Thyroid gland (tissue), 4 donors: Measurements from ENCODE around the gene GRSF1.

Experiments used
- CTCF ChIP-seq, 6 experiments: fragments of 200-600 bp in 3 of 6; fragments of 450-650 bp in 3 of 6; sonication (generic) in 3 of 6; IDR thresholded peaks; one replicate each; pipeline ENCODE4 v1.5.1; 2016 to 2019; ENCODE audit warnings: antibody characterized with exemption in 6 of 6, mild to moderate bottlenecking in 2 of 6, inconsistent platforms in 1 of 6, moderate library complexity in 1 of 6
- POLR2A ChIP-seq, 2 donors: fragments of 450-650 bp; IDR thresholded peaks; one replicate each; pipeline ENCODE4 v1.6.1; 2017; ENCODE audit warnings: antibody characterized with exemption in 2 of 2, mild to moderate bottlenecking in 2 of 2, moderate library complexity in 1 of 2

DNA sequence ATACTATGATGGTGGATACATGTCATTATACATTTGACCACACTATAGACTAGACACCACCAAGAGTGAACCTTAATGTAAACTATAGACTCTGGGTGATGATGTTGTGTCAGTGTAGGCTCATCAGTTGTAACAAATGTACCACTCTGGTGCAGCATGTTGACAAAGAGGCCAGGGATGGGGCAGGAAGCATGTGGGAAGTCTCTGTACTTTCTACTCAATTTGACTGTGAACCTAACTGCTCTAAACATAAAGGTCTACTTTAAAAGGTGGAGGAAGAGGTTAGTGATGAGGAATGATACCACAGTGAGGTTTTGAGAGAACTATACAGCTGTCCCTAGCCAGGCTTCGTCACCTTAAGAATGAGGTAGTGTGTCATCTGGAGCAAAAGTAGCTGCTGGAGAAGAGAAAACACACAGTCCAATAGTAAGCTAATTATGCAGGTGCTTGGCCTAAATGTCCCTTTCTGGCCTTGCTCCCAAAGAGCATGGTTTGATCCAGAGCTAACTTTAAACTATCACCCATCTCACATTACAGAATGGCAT is 38.4 kb downstream of the GRSF1 start:
- TF ChIP-seq CTCF (IDR thresholded peaks at IDR 0.05) = no peak
- no peak for TF ChIP-seq POLR2A (IDR thresholded peaks at IDR 0.05)
